Heart left ventricle (tissue), 16 donors: ENCODE measurements around the gene ATG2B. TPM values are rescaled to one million over a fixed set of nuclear protein-coding genes. Genes with fewer than 3 reads are reported as not detected.

Experiments
- ATAC-seq, 4 donors: fragments of 200-7000 bp; cut with Tn5 transposase; one replicate each; pipeline ENCODE4 v1.9.1; 2020 to 2022; ENCODE audit warnings: moderate library complexity in 4 of 4, mild to moderate bottlenecking in 3 of 4, moderate number of reproducible peaks in 1 of 4
- DNase-seq, 5 donors: peaks; one replicate each; pipeline ENCODE4 v3.0.0-alpha.2; 2020
- H3K27ac ChIP-seq, 12 donors: fragments of 200-600 bp; sonication (generic) in 4 of 12; one replicate each; pipeline versions ENCODE4 v1.5.0 to v1.8.0; 2016 to 2022; ENCODE audit warnings: mild to moderate bottlenecking in 2 of 12
- H3K27me3 ChIP-seq, 9 donors: fragments of 200-600 bp; sonication (generic) in 2 of 9; one replicate each; pipeline versions ENCODE4 v1.5.1 to v1.8.0; 2016 to 2022; ENCODE audit warnings: mild to moderate bottlenecking in 3 of 9
- H3K36me3 ChIP-seq, 9 donors: fragments of 200-600 bp; sonication (generic) in 2 of 9; one replicate each; pipeline versions ENCODE4 v1.5.0 to v1.8.0; 2018 to 2022; ENCODE audit warnings: mild to moderate bottlenecking in 2 of 9
- H3K4me1 ChIP-seq, 12 donors: fragments of 200-600 bp; sonication (generic) in 4 of 12; one replicate each; pipeline versions ENCODE4 v1.5.0 to v1.8.0; 2016 to 2022; ENCODE audit warnings: mild to moderate bottlenecking in 3 of 12
- H3K4me3 ChIP-seq, 12 donors: fragments of 200-600 bp; sonication (generic) in 4 of 12; one replicate each; pipeline versions ENCODE4 v1.5.0 to v1.8.0; 2017 to 2022; ENCODE audit warnings: mild to moderate bottlenecking in 9 of 12, moderate library complexity in 4 of 12
- H3K9me3 ChIP-seq, 12 donors: fragments of 200-600 bp; sonication (generic) in 4 of 12; one replicate each; pipeline versions ENCODE4 v1.5.0 to v1.8.0; 2016 to 2022; ENCODE audit warnings: mild to moderate bottlenecking in 1 of 12
- CTCF ChIP-seq, 12 donors: fragments of 200-600 bp; sonication (generic) in 4 of 12; IDR thresholded peaks; one replicate each; pipeline versions ENCODE4 v1.5.0 to v1.8.0; 2018 to 2022; ENCODE audit warnings: antibody characterized with exemption in 12 of 12, mild to moderate bottlenecking in 5 of 12
- POLR2A ChIP-seq, 2 donors: fragments of 450-650 bp; IDR thresholded peaks; one replicate each; pipeline ENCODE4 v1.6.1; 2017; ENCODE audit warnings: antibody characterized with exemption in 2 of 2, mild to moderate bottlenecking in 2 of 2, moderate library complexity in 2 of 2
- WGBS, 4 donors: extraction: QIAGEN DNeasy Blood & Tissue Kit in 2 of 4; methylation state at CpG; one replicate each; pipeline versions ENCODE4 v1.1.5 to v1.1.7; 2013 to 2018; 5-methylcytosine and 5-hydroxymethylcytosine counted together
- intact Hi-C, 10 donors: fragments of 100-400 bp; cut with DNase I; formaldehyde crosslinking; loops; one replicate each; pipeline versions ENCODE4 v1.11.1 to v1.14.2; 2022
- polyA plus RNA-seq, 2 donors: library from polyadenylated mRNA; stranded (reverse); fragments of 200-250 nt; gene quantifications; one replicate each; pipeline ENCODE4 v1.2.3, GENCODE V29; 2013
- total RNA-seq, 9 donors: library from RNA; depleted of rRNA in 2 of 9; stranded (reverse); fragments of >200 nt in 2 of 9; fragmentation: NEBNext Ultra II Directional in 3 of 9; extraction: Animal tissue kit (Norgen Biotek cat#: 25700) in 3 of 9; gene quantifications; one replicate each; pipeline versions ENCODE4 v1.1.0 to v1.2.4, GENCODE V29; 2016 to 2023
- donor health status: ischemic (EF 13 %, LVEDD 7.1; RV severe dilation, severe dysfunction).
- donor health status: healthy with polysubstance abuse.
- donor health status: DM: no; HTN: yes; CAD: no.
- donor health status: DM: no; HTN: no; CAD: no.
- donor health status: ischemic (EF 25% LVEDD 6.9; RV normal size, moderate dysfunction).
- donor health status: ischemic (EF 25% LVEDD 5.7; RV mildly dilated, moderate dysfunction).
- donor health status: healthy.
- donor health status: DM: yes; HTN: yes; CAD: no.
- donor health status: ischemic (EF 35%, LVEDD 5.7; RV mildly dilated, moderate dysfunction).
- donor health status: nonischemic (EF 11% LVEDD 7.7; RV severe dilation, severe dysfunction).
- donor health status: DM: yes; HTN: yes; CAD: no.
- donor health status: PGD.
- donor health status: ischemic (EF 29% LVEDD 5.4; RV normal size, mild dysfunction).
- donor health status: nonischemic (EF 23%, LVEDD 6.1; RV moderate dilation, normal function).

The ATG2B gene
- total and polyA plus RNA-seq, 11 donors: 2.7 to 19.5 (median 15.6) TPM

- Histone ChIP-seq H3K4me1 (peaks cover 0 to 8% (median 0%) of the 10 kb centered on the region in 12 donors), H3K4me3 (no peak overlapping the region), H3K36me3 (no peaks in the 10 kb centered on the region), H3K27me3 (peaks cover 0 to 20% (median 0%) of the 10 kb centered on the region in 9 donors), H3K27ac (no peak overlapping the region), H3K9me3 (no peaks in the 10 kb centered on the region)
- TF ChIP-seq POLR2A (IDR thresholded peaks at IDR 0.05) (no peak), CTCF (IDR thresholded peaks at IDR 0.05) (no peak)
- WGBS, 4 donors: 66 to 76% (median 76%) methylated on average over 7 of the region's 7 CpGs
- ATAC-seq (no peak), DNase-seq (no peak)
- intact Hi-C loops: no loop called here
These were observed 124.4 kb downstream of the ATG2B start for GRCh38 chr14:96238676-96239265.

DNA sequence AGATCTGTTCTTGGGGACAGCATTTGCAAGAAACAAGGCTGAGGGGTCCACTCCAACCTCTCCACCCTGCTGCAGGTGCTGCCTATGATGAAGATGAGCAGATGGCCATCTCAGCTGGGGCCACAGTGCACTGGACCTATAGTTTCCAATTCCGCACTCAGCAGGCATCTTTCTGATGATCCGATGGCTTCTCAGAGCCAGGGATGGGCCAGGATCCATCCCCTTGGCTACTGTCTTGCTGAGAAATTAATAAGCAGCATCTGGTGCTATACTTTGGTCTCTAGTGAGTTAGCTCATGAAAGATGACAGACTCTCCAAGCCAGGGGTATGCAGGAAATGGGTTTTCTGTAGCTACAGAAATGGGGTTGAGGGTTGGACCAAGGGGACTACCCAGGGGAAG is 125.5 kb downstream of the ATG2B start:
- ATAC-seq (no peak), DNase-seq (no peak)
- WGBS, 4 donors: 90 to 100% (median 94%) methylated on average over 2 of the region's 2 CpGs
- no peak overlapping the region for H3K4me3 ChIP-seq
- intact Hi-C loops: no loop called here
- H3K4me1 ChIP-seq: peaks cover 0 to 8% (median 0%) of the 10 kb centered on the region in 12 donors
- H3K27ac ChIP-seq: no peak overlapping the region
- no peaks in the 10 kb centered on the region for H3K36me3 ChIP-seq
- H3K27me3 ChIP-seq: peaks cover 0 to 20% (median 0%) of the 10 kb centered on the region in 9 donors
- H3K9me3 ChIP-seq: no peaks in the 10 kb centered on the region
- TF ChIP-seq CTCF (IDR thresholded peaks at IDR 0.05): no peak

GRCh38 chr14:96235426-96235825 is 127.7 kb downstream of the ATG2B start:
- Histone ChIP-seq H3K27ac (no peak overlapping the region), H3K4me3 (no peak overlapping the region), H3K4me1 (peaks cover 0 to 8% (median 0%) of the 10 kb centered on the region in 12 donors), H3K27me3 (peaks cover 0 to 18% (median 0%) of the 10 kb centered on the region in 9 donors), H3K36me3 (no peaks in the 10 kb centered on the region), H3K9me3 (no peaks in the 10 kb centered on the region)
- DNase-seq (no peak), ATAC-seq (no peak)
- intact Hi-C loops: no loop called here
- WGBS, 4 donors: 51 to 62% (median 59%) methylated on average over 4 of the region's 4 CpGs
- TF ChIP-seq CTCF (IDR thresholded peaks at IDR 0.05): no peak
- no peak for TF ChIP-seq POLR2A (IDR thresholded peaks at IDR 0.05)

DNA sequence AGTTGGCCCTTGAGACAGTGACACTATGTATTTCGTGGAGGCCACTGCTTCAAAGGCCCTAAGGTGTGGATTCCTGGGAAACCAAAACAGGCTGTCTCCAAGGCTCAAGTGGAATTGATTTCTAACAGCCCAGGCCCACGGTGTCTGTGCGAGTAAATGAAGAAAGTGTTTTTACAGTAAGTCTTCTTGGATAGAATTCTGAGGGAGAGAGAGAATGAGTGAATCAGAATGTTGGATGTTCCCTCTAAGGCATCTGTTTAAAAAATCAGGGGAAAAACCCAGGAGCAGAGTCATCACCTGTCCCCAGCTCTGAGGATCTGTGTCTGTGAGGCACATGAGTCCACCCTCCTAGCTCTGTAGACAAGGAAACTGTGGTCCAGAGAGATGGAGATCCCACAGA is 129.5 kb downstream of the ATG2B start:
- ATAC-seq (no peak), DNase-seq (no peak)
- Histone ChIP-seq H3K27ac (no peak overlapping the region), H3K27me3 (peaks cover 0 to under 1% (median 0%) of the 10 kb centered on the region in 9 donors), H3K36me3 (no peaks in the 10 kb centered on the region), H3K4me1 (peaks cover 0 to 8% (median 0%) of the 10 kb centered on the region in 12 donors), H3K9me3 (peaks cover 0 to 2% (median 0%) of the 10 kb centered on the region in 12 donors), H3K4me3 (no peak overlapping the region)
- 69 to 71% (median 70%) methylated on average over 3 of the region's 3 CpGs for WGBS, 4 donors
- no peak for TF ChIP-seq CTCF (IDR thresholded peaks at IDR 0.05)
- TF ChIP-seq POLR2A (IDR thresholded peaks at IDR 0.05): no peak
- intact Hi-C loops: no loop called here
